LoVo (cell line): Measurements from ENCODE around the gene CDH16.

ENCODE experiments used
- DNase-seq: peaks from one replicate; pipeline ENCODE4 v3.0.0-alpha.2; 2016; ENCODE audit warnings: low spot score

The CDH16 gene

DNA sequence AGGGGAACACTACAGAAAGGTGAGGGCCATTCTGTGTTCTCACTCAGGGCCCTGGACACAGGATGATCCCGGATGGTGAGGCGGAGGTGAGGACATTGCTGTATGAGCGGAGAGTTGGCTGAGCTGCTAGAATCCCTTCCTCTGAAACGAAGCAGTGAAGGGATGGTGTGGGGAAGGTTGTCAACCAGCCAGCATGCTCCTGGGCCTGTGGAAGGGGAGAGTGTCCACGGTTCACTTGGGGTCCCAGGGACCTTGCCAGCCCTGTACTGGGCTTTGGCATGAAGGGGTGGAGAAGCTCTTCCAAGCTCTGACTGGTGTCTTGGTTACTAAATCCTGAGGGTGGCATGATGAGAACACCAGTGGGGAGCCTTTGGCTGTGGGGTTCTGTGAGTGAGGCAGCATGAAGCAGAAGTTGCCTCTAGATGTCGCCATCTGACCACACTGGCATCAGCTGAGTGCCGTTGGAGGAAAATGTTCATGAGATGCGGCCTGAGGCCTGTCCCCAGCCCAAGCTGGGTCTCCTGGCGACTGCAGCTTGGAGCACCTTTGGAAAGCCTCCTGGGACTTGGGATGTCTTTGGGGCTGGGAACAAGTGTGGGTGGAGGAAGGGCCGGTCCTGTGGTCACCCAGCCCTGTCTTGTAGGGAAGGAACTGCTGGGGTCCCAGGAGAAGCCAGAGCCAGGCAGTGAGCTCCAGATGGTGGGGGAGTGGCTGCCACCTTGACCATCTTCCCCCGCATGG, 23.6 kb downstream of the CDH16 start:
- DNase-seq = peak; percentile 48

DNA sequence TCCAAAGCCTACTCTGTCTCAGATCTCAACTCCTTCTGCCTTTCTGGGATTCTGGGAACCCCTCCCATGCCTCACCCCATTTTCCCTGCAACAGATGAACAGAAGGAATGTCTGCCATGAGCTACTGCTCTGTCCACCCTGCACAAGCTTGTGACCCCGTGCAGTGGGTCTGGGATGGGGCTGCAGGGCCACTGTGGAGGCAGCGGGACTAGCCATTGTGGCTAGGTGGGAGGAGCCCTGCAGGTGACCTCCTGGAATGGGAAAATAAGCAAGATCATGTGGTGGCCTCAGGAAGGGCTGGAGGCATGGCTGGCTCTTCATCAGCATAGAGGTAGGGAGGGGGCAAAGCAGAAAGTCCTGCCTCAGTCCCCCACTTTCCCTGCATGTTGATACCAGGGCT, 24.6 kb downstream of the CDH16 start:
- DNase-seq = no peak

DNA sequence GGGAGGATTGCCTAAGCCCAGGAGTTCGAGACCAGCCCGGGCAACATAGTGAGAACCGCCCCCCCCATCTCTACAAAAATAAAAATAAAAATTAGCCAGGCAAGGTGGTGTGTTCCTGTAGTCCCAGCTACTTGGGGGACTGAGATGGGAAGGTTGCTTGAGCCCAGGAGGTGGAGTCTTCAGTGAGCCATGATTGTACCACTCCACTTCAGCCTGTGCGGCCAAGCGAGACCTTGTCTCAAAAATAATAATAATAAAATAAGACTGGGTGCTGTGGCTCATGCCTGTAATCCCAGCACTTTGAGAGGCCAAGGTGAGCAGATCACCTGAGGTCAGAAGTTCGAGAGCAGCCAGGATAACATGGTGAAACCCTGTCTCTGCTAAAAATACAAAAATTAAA, 26.9 kb downstream of the CDH16 start:
- no peak for DNase-seq

DNA sequence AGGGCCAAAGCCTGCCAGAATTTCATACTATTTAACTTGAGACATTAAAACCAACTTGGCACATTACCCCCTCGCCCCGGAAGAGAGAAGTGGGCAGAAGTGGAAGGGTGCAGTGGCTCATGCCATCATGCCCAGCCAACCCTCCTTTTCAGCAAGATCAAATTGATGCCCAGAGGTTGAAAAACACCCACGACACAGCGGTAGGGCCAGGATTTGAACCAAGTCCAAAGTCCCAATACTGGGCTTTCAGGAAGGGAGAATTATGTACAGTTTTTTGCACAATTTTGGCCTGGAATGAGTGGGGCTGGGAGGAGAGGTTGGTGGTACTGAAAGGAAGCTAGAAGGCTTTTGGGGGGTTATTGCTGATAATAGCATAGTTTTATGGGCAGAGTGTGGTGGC, 27.3 kb downstream of the CDH16 start:
- DNase-seq = no peak

DNA sequence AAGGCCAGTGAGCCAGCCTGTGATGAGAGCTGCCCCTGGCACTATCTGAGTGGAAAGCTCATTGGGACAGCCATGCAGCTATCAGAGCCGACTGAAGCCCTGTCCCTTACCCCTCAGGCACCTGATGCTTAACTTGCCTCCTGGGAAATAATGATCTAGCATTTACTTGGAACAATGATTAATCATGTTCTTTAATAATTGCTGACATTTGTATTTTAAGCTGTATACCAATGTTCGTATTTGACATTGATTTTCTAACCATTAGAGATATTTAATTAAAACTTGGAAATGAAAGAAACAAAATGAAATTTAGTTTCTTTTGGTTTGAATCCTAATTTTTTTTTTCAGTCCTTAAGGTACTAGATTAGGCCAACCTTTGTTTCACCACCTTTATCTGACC, 27.9 kb downstream of the CDH16 start:
- no peak for DNase-seq

DNA sequence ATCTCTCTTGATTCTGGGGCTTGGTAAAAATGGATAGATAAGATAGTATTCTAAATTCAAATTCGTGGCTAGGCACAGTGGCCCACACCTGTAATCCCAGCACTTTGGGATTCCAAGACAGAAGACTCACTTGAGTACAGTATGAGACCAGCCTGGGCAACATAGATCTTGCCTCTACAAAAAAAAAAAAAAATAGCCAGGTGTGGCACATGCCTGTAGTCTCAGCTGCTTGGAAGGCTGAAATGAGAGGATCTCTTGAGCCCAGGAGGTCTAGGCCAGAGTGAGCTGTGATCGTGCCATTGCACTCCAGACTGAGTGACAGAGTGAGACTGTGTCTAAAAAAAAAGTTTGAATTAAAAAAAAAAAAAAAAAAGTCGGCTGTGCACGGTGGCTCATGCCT, 29.1 kb downstream of the CDH16 start:
- DNase-seq = no peak

DNA sequence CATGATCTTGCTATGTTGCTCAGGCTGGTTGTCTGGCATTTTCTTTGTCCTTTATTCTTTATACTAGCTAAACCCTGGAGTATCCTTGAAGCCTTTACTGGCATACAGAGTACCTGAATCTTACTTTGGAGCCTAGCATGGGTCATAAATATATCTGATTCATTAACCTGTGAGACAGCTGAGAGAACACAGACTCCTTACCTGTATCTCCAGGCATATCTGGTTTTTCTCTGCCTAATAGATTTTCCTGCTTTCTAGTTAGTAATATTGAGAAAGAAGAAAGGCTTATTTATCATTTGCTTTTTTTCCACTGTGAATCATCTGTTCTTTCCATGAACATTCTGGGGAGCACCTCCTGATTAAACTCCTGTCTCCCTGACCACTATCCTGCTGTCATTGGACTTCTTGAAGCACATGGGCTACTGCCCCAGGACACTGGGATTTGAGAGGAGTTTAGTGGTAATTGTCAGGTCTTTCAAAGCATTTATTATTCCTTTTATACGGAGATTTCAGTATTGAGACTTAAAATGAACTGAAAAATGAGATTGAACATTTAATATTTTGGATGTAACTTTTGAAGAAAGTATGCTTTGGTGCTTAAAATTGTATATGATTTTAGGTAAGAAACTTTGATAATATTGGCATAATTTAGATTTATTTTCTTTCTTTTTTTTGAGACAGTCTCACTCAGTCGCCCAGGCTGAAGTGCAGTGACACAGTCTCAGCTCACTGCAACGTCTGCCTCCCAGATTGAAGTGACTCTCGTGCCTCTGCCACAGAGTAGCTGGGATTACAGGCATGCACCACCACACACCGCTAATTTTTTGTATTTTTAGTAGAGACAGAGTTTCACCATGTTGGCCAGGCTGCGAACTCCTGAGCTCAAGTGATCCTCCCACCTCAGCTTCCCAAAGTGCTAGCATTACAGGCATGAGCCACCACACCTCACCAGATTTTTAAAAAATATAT, 29.8 kb downstream of the CDH16 start:
- DNase-seq = no peak

DNA sequence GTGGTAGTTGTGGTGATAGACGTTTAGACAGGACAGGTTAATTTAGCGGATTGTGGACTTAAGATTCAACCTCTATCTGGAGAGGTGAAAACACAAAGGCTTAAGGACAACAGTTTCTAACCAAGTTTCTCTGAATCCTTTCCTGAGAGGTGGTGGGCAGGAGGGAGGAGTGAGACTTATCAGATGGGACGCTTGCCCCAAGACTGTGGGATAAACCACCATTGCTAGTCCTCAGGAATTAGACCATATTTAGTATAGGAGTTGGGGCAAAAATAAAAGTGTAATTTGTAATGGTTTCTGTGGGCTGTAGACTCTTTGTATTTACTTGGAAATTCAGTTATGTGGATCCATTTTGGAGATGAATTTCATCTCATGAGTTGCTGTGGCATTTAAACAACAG, 31.8 kb downstream of the CDH16 start:
- DNase-seq = no peak

DNA sequence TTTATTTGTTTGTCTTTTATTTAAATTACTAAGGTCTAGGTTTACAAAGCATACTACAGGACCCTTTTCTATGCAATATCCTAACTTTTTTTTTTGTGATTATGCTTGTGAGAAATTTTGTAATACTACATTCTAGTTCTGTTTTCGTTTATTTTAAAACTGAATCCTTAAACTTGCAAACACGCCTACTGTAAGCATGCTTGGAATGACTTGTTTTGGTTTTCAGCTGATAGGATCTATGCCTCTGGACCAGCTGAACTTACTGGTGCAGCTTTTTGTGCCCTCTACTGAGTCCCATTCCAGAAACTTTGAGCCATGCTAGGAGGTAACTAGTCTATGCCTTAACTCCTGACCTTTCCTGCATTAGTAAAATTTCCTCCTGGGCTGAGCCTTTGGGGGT, 32.4 kb downstream of the CDH16 start:
- no peak for DNase-seq

DNA sequence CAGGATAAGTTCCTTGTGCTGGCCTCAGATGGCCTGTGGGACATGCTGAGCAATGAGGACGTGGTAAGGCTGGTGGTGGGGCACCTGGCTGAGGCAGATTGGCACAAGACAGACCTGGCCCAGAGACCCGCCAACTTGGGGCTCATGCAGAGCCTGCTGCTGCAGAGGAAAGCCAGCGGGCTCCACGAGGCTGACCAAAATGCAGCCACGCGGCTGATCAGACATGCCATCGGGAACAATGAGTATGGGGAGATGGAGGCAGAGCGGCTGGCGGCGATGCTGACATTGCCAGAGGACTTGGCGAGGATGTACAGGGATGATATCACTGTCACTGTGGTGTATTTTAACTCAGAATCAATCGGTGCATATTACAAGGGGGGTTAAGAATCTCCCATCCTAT, 33.2 kb downstream of the CDH16 start:
- DNase-seq = no peak

DNA sequence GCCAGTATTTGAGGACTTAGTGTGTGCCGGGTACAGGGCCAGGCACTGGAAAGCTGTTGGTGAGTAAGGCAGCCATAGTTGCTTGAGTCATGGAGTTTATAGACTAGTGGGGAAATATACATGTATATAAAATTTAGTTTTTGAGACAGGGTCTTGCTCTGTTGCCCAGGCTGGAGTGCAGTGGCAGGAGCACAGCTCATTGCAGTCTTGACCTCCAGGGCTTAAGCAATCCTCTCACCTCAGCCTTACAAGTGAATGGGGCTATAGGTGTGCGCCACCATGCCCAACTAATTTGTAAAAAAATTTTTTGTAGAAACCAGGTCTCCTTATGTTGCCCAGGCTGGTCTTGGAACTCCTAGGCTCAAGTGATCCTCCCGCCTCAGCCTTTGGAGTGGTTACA, 36.0 kb downstream of the CDH16 start:
- no peak for DNase-seq

DNA sequence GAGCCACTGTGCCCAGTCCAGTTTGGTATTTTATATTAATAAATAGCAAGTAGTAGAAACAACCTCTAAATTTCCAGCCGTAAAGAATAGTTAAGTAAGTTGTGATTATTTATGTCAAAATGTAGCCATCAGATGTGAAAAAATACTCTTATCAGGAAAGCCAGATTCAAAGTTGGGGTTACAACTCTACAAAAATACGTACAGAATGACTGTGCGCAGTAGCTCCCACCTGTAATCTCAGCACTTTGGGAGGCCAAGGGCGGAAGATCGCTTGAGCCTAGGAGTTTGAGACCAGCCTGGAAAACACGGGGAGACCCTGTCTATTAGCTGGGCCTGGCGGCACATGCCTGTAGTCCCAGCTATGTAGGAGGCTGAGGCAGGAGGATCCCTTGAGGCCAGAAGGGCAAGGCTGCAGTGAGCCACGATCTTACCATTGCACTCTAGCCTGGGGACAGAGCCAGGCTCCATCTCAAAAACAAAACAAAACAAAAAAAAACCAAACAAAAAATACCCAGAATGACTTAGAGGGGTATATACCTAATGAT, 36.6 kb downstream of the CDH16 start:
- DNase-seq = no peak

DNA sequence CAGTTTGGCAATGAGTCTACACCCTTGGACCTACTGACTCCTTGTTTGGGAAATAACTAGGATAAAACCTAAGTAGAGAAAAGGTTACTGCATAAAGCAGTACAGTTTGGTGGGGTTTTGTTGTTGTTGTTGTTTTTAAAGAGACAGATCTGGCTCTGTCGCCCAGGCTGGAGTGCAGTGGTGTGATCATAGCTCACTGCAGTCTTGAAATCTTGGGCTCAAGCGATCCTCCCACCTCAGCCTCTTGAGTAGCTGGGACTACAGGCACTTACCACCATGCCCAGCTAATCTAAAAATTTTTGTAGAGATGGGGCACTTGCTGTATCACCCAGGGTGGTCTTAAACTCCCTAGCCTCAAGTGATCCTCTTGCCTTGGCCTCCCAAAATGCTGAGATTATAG, 37.1 kb downstream of the CDH16 start:
- DNase-seq = no peak

DNA sequence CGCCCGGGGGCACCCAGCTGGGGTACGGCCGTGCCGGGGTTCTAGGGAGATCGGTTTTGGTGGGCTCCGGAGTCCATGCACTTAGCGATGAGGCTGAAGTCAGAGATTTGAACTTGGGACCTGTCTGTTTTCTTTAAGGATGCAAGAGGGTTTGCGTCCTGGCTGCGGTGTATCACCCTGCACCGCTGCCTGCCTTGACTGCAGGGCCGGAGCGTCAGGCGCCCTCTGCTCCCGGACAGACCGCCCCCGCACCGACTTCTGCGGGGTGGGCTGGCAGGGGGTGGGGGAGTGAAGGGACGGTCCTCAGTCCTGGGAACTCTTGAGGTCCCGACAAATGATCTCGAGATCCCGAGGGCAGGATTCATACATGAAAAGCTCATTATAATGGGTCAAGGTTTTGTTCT, 37.7 kb downstream of the CDH16 start:
- DNase-seq = no peak

DNA sequence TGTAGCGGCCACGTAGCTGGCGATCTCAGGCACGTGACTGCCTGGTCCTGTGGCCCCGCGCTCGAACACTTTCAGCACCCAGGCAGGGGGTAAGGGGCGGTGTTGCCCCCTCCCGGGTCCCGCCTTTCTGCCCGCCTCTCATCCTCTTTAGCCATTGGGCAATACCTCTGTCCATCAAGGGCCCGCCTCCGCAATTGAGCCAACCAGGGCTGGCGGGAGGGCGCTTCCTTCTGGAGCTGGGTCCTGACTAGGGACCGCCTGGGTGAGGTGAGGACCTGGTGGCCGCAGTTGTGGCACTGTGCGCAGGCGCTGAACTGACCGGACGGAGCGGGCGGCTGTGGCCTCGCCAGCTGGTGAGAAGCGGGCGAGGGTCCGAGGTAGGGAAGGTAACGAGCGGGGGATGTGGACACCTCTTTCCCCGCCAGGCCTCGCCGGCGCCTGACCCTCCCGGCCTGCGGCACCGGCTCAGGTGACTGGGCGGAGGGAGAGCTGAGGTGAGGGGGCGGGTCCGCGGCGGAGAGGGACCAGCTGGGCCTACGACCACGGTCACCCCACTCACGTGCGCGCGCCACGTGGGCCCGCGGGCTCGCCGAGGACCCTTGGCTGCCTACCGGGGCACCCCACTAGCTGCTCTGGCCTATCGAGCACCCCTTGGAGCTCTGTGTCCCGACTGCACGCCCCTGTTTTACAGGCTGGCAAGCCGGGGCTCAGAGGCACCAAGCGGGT, 38.2 kb downstream of the CDH16 start, which contains the start of gene PDP2:
Gene PDP2 (plus strand): TSS at position 228 of the 726 bp plus-strand sequence. CDS start 3,770 bp downstream, outside the sequence.
- peak; percentile 94 for DNase-seq

DNA sequence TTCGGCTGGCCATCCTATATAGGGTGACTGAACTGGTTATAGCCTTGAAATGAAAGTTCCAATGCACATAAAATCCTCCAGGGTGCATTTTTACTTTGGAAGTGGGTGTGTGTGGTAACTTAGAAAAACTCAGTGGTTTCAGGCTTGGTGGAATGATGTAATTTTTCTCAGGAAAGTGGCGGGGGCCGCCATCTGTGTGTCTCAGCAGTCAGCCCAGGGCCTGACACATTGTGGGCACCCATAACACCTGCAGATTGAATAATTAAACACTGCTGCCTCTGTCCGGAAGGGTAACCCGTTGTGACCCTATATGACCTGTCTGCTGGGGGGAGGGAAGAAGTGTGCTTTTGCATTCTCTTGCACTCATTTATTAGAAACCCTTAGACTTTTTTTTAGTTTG, 40.6 kb downstream of the CDH16 start:
- DNase-seq = no peak

DNA sequence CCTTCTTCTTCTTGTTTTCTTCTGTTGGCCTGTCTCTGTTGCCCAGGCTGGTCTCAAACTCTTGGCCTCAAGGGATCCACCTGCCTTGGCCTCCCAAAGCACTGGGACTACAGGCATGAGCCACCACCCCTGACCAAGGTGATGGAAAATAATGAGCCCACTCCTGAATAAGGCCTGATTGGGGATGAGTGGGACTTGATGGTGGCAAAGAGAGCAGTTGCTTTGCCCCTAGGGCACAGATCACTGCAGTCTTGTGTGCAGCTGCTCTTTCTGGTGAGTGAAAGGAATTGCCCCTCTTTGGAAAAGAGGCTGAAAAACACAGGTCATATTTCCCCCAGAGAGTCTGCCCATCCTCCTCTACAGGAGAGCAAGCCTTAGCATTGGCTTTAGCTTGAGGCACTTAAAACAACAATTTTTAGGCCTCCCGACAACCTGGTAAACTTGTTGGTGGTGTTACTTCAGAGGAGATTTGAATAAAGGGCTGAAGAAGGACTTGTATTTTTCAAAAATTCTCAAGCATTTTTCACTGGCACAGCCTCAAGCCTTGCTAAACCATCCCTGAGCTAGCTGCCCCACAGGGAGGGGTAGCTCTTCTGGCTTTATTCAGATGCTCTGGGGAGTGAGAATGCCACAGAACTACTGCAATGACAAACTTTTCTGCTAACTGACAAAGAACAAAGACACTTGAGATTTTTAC, 44.5 kb downstream of the CDH16 start:
- no peak for DNase-seq

DNA sequence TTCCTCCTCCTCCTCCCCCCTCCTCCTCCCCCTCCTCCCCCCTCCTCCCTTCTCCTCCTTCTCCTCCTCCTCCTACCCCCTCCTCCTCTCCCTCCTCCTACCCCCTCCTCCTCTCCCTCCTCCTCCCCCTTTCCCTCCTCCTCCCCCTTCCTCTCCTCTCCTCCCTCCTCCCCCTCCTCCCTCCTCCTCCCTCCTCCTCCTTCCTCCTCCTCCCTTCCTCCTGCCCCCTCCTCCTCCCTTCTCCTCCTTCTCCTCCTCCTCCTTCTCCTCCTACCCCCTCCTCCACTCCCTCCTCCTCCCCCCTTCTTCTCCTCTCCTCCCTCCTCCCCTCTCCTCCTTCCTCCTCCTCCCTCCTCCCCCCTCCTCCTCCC, 45.0 kb downstream of the CDH16 start:
- no peak for DNase-seq

DNA sequence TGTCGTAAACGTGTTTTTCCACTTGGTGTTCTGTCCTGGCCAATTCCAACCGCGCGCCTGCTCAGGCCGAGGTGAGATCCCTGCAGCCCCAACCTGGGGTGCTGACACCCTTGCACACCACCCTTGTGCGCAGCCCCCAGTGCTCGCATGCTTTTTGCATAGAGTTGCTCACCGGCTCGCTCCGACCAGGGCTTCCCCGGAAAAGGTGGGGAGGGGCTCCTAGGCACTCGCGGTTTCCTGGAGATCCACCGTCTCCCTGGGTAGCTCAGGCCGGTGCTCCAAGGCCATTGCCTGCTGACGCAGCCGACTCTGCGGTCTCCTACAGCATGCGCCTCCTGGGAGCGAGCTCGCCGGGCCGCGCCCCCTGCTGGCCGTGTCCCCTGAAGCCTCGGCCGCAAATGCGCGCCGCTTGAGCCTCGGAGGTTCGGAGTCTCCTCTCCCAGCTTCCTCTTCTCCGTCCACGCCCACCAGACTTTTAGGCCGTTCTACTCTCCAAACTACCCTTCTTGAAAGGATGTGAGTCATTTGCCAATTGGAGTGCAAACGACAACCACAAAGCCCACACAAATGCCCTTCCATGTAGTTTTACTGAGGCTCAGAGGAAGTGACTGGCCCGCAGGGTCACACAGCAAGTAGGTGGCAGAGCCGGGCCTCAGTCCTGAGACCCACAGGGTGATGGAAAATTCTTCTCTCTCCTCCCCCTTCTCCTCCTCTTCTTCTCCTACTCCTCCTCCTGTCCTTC, 45.6 kb downstream of the CDH16 start:
- DNase-seq = peak; percentile 91

DNA sequence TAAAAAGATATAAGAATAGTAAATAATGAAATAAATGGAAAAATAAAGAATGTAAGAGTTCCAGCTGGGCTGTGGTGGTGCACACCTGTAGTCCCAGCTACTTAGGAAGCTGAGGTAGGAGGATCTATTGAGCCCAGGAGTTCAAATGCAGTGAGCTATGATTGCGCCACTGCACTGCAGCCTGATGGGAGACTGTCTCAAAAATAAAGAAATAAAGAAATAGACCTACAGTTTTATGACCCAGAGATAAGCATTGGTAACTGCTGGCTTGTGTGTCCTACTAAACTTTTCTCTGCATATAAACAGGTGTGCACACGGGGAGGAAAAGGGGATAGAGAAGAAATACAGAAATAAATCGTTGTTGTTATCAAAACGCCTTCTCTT, 46.1 kb downstream of the CDH16 start:
- no peak for DNase-seq

DNA sequence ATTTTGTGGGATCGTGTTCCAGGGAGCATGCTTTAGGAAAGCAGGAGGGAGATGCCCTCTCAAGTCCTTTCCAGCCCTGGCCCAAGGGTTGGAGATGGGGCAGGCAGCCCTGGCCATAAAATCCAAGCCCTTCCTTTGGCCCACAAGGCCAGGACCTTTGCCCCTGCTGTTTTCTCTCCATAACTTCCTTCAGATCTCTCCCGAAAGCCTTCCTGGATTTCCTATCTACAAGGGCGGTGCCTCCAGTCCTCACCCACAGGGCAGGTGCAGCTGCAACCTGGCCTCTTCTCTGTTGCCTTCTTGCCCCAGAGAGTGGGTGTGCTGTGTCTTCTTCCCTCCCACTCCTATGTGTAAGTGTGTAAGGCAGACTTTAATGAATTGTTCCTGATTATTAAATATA, 46.8 kb downstream of the CDH16 start:
- DNase-seq = no peak
